Fibroblast of the conjunctiva (primary cell): ENCODE results near the gene AURKAIP1.
"Not testable (repeated sequence)": the region's sequence is repeated elsewhere in the genome, so short reads cannot be mapped to it uniquely, and the experiment has no call there.

ENCODE experiments used
- DNase-seq: peaks from one replicate; pipeline ENCODE4 v3.0.0-alpha.2; 2010; ENCODE audit warnings: low read depth

The AURKAIP1 gene

DNA sequence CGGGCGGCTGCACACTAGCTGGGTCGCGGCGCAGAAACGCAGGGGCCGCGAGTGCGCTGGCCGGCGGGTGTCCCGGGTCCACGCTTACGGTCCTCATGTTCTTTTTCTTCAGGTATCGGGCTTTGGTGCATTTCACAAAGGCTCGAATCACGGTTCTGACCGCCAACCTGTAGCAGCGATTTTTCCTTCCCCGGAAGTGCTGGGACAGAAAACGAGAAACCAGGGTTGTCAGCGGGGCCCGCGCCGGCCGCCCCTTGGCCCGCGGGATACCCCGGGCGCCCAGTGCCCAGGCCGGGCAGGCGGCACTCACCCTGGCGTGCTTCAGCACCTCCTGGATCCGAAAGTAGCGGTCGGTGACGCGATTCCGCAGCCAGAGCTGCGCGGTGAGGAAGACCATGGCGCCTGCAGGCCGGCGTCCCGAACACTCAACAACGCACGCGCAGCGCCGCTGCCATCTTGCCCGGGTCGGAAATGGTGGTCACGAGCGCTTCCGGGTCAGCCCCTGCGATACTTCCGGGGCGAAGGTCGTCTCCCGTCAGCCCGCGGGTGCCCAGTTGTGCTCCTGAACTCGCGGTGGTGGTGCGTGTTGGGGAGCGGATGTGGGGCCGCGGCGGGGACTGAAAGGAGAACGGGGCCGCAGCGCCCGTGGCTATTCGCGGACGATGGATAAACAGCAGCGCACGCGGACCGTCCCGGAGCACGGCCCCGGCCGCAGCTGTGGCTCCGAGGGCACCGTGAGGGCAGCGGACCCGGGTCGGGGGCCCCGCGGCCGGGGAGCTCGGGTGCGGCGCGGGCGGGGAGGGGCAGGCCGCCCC, 32.0 kb upstream of the AURKAIP1 start, which contains the start of gene MRPL20:
Gene MRPL20, minus strand, starts transcription at position 473 of the 815 bp plus-strand sequence. Its CDS starts 76 bp downstream, at position 397.
- peak; percentile 75 for DNase-seq

DNA sequence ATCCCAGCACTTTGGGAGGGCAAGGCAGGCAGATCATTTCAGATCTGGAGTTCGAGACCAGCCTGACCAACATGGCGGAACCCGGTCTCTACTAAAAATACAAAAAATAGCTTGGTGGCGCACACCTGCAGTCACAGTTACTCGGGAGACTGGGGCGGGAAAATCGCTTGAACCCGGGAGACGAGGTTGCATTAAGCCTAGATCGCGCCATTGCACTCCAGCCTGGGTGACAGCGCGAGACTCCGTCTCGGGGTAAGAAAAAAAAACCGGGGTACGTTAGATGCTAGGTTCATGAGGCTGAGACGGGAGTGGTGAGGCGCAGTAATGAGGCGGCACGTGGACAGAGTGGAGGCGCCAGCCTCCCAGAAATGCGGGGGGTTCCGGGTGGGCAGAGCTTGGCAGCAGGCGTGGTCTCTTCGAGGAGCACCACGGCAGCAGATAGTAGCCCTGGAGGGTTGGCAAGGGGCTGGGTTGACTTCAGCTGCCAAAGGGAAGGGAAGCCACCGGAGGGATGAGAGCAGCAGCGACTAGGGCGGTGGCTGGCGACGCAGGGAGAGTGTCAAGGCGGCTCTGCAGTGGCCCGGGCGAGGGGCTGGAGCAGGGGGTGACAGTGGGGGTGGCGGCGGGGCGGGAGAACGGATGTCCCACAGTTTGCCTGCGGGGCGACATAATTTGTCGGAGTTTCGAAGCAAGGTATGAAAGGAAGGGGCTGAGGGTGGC, 31.3 kb upstream of the AURKAIP1 start:
- no peak for DNase-seq

DNA sequence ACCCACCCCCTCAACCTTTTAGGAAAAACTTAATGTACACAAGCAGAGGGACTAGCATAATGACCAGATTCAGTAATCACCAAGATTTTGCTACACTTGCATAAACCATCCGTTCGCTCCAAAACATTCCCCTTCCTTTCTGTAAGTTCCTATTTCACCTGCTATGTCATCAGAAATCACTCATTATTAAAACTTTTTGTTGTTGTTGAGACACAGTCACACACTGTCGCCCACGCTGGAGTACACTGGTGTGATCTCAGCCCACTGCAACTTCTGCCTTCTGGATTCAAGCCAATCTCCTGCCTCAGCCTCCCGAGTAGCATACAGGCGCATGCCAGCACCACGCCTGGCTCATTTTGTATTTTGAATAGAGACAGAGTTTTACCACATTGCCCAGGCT, 28.6 kb upstream of the AURKAIP1 start:
- DNase-seq: no peak

DNA sequence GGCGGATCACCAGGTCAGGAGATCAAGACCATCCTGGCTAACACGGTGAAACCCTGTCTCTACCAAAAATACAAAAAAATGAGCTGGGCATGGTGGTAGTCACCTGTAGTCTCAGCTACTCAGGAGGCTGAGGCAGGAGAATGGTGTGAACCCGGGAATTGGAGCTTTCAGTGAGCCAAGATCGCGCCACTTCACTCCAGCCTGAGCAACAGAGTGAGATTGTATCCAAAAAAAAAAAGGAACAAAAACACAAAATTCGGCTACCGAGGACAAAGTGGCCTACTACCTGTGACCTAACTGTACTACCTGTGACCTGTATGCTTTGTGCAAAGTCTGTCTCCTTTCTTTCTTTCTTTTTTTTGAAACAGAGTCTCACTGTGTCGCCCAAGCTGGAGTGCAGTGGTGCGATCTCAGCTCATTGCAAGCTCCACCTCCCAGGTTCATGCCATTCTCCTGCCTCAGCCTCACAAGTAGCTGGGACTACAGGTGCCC, 27.9 kb upstream of the AURKAIP1 start:
- DNase-seq: not testable (repeated sequence)

DNA sequence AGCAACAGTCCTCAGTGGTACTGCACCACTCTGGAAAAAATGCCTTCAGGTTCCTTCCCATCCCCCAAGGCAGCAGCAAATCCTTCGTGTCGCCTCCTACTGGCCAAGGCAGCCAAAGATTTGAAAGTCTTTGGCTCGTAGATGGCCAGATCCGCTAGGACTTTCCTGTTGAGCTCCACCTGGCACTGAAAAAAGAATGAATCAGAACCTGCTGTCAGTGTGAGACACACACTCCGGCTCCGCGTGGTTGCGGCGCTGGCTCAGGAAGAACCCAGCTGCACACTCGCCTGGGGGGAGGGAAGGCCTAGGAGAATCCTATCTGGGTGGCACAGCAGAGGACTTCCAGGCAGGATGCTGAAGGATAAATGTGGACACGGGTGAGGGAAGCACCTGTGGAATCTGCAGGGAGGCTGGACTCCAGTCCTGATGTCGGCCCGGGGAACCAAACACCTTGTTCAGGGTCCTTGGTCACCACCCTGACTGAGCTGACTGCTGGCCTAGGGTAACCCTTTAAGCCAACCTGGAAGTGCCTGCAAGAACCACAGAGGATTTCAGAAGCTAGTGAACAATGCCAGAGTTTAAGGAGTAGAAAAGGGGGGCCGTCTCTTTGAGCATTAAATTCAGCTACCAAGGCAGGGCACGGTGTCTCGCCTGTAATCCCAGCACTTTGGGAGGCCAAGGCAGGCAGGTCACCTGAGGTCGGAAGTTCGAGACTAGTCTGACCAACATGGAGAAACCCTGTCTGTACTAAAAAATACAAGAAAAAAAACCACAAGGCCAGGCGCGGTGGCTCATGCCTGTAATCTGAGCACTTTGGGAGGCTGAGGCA, 27.3 kb upstream of the AURKAIP1 start:
- DNase-seq: peak; percentile 47

DNA sequence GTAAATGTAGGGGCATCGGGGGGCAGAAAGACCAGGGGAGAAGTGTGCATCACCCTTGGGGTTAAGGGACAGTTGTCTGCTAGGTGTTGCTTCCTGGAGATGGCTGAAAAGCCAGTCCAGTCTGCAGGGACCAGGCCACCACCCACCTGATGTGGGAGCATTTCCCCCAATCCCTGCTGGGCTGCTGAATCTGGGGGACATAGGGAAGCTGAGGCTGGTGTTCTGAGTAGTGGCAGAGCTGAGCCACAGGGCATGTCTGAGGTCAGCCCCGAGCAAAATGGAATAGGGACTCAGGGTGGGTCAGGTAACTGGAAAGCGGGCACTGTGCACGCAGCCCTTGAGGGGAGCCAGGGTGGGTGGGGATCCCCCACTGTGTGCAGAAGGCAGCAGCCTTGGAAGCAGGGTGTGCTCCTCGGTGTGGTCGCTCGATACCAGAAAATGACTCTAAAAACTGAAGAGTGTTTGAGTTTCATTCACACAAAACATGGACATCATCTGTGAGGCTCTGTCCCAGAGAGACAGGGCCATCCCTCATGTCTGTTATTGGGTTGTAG, 26.5 kb upstream of the AURKAIP1 start:
- no peak for DNase-seq

DNA sequence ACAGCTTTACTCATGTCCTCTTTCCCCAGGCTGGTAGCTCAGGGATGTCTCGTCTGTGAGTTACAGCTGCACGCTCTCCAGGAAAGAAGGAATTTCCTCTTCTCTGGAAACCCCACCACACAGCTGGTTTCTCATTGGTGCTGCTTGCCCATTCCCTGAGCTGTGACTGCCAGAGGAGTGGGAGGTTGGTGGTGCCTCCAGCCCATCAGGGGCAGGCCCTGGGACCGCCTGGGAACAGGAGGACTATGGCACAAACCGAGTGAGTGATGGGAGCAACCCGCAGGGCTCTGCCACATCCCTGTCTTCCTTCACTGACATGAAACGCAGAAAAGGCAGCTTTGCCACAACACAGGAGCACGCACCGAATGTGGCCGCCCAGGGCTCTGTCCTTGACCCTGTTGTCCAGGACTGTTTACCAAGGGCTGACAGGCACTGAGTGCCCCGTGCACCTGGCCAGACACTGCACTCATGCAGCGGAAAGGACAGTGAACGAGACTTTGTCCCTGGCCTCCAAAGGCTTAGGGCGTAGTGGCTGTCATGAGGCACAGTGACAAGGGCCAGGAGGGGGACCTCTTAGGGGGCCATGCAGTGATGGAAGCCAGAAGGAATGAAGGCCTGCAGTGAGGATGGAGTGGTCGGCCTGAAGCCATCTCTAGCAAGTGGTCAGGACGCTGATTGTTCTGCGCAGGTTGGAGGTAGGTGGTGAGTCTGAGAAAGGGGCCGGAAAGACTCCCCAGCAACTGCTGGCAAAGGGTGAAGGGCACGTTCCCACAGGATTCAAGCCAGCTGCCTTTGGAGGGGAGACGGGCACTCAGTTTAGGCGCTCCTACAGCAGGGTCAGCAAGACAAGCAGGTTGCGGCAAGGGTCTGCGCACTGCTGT, 25.8 kb upstream of the AURKAIP1 start:
- no peak for DNase-seq

DNA sequence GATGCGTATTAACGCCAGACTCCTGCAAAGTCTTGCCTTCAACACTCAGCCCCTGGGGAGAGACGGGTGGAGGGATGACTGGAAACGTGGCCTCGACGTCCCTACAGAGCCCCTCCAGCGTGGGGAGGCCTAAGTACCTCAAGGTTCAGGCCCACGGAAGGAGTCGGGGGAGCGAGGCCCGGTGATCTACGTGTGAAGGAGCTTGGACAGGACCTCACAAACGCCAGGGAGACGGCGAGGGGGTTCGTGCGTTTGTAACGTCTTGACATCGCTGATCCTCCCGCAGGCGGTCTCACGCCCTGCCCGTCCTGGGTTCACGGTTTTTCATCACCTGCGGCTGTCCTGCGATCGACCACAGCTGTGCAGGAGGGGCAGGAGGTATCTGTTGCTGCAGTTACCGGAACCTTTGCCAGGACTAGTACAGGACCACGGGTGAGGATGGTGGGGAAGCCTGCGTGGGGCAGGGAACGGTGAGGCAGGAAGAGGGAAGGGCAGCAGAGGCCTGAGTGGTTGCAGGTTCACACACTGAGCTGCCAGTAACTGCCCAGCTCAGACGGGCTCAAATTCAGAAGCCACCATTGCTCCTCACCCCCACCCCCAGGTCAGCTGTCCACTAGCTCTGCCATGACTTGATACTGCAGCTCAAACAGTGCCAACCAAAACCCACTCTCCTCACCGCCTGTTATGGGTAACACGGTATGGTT, 25.0 kb upstream of the AURKAIP1 start:
- DNase-seq: no peak

DNA sequence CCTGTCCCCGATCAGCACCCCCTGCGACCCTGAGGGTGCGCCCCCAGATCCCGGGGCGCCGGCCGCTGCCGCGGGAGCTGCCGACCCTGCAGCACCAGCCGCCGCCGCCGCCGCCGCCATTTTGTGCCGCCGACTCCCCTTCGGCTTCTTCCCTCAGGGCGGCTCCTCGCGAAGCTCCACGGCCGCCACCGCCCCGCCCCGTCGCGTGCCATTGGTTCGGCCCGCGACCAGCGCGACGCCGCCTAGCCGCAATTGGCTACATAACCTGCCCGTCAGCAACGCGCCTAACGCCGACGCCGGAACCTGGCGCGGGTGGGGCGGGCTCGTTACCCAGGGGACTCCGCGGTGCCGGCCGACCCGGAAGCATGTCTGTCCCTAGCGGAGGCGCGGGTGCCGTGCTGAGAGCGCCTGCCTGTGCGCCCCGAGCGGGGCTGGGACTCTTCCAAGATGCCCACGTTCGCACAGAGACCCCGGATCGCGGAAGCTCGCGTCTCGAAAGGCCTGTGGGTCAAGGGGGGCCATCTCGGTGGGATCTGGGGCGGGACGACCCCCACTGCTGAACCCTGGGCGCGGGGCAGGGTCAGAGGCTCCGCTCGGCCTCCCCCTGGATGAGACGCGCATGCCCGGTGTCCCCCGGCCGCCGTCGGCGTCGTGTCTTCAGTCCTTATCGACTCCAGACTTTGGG, 24.3 kb upstream of the AURKAIP1 start, which contains the start of gene CCNL2:
Gene CCNL2, minus strand, starts transcription at position 149 of the 685 bp plus-strand sequence. Its CDS starts 29 bp downstream, at position 120.
- DNase-seq: peak; percentile 95

DNA sequence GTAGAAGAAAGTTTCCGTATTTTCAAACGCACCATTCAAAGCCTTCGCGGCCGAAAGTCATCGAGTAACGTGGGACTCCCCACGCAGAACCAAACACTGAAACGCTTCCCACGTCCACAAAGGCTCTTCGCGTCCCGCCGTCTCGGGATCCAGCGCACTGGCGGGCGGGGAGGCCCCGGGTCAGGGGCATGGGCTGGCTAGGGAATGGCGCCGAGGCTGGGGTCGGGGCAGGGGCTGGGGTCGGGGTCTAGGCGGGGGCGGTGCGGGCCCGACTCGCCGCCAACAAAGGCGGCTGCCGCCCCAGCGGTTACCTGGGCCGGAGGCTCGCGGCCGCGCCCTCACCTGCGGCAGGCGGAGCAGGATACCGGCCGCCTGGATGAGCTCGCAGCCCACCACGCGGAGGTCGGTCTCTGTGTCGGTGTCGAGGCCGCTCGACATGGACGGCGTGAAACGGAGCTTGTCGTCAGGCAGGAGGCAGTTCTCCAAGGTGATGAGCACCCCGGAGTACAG, 23.7 kb upstream of the AURKAIP1 start:
- no peak for DNase-seq

DNA sequence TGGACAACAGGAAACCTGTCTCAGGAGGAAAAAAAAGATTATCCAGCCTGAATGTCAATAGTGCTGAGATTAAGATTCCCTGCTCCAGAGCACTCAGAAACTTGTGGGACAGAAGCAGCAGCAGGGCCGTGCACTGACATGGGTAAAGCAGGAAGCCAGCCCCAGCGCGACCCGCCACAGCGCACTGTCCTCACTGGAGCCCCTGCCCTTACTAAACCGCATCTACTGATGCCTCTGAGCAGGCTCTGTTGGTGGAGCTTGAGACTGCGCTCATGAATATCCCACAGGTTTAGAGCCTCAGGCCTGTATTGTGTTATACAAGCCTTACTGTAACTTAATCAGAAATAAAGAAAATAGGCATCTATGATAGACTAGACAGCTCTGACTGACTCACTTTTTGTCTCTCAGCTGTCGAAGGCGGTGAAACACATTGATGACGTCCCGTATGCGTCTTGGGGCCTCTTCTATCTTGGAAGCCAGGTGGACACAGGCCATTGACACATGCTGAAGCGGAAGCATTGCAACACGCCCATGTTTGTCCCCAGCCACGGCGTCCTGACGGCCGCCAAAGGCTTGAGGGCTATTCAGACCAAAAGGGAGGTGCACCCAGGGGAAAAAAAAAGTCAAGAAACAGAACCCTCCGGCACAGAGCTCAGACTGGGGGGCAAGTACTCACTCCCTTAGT, 23.0 kb upstream of the AURKAIP1 start:
- no peak for DNase-seq

DNA sequence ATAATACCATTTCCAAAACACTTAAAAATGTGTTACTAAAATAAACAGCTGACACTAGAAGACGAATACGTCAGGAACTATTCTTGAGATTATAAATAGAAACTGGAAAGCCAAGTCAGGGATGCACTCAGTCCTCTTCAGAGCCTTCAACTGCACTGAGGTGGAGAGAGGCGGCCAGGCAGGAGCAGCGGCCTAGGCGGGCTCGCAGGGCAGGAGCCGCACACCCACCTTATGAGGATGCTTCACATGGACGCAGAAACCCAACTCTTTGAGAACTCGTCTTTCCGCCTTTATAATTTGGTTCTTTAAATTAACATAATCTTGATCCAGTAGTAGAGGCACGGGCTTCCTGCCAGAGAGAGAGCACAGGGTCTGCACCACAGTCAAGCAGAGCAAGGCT, 20.2 kb upstream of the AURKAIP1 start:
- no peak for DNase-seq

DNA sequence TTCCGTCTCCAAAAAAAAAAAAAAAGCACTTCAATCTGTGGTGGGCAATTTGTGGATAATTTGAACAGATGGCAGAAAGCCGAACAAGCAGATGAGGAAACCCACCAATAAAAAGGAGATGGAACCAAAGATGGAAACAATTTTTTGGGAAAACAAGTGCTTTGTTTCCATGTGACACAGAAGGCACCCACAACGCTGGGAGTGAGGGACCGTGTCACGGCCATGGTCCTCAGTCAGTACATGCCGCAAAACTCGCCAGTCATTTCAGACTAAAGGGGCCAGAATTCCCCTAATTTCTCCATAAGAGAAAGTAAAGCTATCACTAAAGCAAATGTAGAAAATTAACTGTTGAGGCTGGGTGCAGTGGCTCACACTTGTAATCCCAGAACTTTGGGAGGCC, 19.1 kb upstream of the AURKAIP1 start:
- DNase-seq: no peak

DNA sequence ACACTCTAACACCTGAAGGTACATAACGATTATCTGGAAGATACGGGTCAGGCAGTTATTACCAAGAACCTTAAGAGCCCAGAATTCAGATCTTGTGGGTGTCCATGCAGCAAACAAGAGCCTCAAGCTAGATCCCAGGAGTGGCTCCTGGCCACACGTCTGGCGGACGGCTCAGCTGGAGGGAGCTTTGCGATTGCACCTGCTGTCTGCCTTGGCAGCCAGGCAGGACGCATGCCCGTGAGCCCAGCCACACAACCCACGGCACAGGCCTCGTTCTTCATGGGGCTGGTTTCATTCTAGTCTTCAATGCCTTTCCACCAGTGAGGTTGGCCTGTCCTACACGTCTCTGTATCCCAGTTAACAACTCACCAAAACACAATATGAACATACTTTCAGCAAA, 18.4 kb upstream of the AURKAIP1 start:
- DNase-seq: no peak

DNA sequence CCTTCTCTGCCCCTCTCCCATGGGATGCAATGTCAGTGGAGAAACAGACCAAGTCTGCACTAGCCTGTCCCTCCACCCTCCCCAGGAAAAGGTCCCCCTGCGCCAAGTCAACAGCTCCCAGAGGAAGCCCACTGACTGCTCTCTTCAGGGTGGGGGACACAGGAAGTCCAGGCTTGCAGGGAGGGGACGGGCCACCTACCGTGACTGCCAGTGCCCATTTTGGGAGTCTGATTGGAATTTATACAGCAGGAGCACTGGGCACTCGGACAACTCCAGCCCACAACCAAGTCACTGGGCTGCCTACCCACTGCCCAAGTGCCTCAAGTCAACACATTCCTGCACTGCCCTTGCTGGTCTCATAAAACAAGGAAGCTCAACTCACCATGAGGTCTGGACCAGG, 18.0 kb upstream of the AURKAIP1 start:
- no peak for DNase-seq

DNA sequence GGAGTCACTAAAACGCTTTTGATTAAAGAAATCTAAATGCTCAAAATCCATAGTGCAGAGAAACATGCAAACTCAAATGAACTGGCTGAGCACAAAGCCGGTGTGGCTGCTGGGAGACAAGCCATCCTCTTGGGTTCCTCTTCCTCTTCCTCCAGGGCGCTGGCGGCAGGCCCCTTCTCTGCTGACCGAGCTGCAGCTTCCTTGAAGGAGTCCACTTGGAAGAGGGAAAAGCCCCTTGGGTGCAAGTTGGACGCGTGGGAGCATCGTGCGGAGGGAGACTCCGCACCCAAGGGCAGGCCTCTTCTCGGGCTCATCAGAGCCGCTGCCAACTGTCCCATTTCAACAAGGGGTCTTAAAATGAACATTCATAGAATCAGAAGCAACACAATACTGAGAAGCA, 16.2 kb upstream of the AURKAIP1 start:
- no peak for DNase-seq

DNA sequence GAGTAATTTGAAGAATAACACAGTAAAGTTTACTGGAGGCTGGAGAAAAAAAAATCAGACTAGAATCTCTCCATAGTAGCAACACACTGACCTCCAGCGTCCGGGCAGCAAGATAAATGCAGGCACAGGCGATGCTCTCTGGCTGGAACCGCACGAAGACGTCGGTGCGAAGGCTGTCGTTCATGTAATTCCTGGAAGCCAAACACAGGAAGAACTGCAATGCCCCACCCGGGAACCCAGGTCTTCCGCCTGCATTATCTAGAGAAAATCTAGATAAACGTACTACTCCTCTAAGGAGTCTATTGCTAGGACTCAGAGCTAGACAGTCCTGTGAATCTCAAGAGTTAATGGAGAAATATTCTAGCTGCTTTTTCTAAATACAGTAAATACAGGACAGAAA, 15.7 kb upstream of the AURKAIP1 start:
- DNase-seq: no peak

DNA sequence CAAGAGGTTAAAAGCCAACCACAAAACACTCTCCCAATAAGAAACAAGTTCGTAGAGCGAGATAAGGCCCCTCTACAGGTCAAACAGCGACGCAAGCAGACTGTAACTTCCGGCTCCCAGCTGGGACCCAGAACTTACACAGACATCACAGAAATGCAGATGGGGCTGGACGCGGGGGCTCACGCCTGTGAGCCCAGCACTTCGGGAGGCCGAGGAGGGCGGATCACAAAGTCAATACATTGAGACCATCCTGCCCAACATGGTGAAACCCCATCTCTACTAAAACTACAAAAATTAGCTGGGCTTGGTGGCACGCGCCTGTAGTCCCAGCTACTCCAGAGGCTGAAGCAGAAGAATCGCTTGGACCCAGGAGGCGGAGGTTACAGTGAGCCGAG, 13.1 kb upstream of the AURKAIP1 start:
- no peak for DNase-seq
